Neural progenitor cell (in vitro differentiated cells): ENCODE data around the gene EPB41L3.

Experiments
- CTCF ChIP-seq: fragments of 200-600 bp; sonication (generic); IDR thresholded peaks from 2 replicates; pipeline ENCODE4 v1.5.1; 2017; ENCODE audit warnings: antibody characterized with exemption, mild to moderate bottlenecking
- EZH2 ChIP-seq: fragments of 200-600 bp; sonication (generic); IDR thresholded peaks from 2 replicates; pipeline ENCODE4 v1.6.1; 2017; ENCODE audit warnings: antibody characterized with exemption, mild to moderate bottlenecking, moderate library complexity

DNA sequence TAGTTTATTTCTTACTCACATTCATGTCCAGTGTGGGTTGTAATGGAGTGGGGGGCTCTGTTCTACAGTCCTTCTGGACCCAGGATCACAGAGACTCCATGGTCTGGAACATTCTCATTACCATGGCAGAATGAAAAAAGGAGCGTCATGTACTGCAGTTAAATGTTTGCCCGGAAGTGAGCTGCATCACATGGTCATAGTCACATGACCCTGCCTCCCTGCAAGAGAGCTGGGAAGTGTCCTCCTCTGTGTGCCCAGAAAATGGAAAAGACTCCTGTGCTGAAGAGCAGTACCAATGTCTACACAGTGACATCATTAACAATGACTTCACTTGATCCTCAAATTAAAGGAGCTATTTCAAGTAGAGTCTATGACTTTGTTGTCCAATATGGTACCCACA lies 174.3 kb downstream of the EPB41L3 start:
- TF ChIP-seq CTCF, result no peak
- TF ChIP-seq EZH2, result no peak
